ENCODE results near the gene CHST7. TPM values are rescaled to one million over a fixed set of nuclear protein-coding genes. Genes with fewer than 3 reads are reported as not detected.

The CHST7 gene
- total and polyA plus RNA-seq, 10 of the 15 experiments (the other 5 are each of a cell fraction or from before 2014, with no cell fraction given): 0.58 to 11.0 (median 5.4) TPM

- no peak for TF ChIP-seq HSF1 (IDR thresholded peaks at IDR 0.05; ENCODE audit: low read depth, low read length)
- no peak for TF ChIP-seq RFX5 (IDR thresholded peaks at IDR 0.05; ENCODE audit: low read depth, low read length)
- TF ChIP-seq POU2F2 (IDR thresholded peaks at IDR 0.05; ENCODE audit: borderline replicate concordance, low read depth, low read length): no peak
- TF ChIP-seq E4F1 (IDR thresholded peaks at IDR 0.05; ENCODE audit: borderline replicate concordance, partially characterized antibody): no peak
- no peak for TF ChIP-seq MTA2 (IDR thresholded peaks at IDR 0.05; ENCODE audit: low read depth)
- no peak for TF ChIP-seq SUZ12 (IDR thresholded peaks at IDR 0.05; ENCODE audit: unreplicated experiment)
- no peak for TF ChIP-seq ZNF217 (IDR thresholded peaks at IDR 0.05)
- no peak for TF ChIP-seq ZNF687 (IDR thresholded peaks at IDR 0.05)
- 0 out of 4 replicates have a peak, but pooled peaks of 1 of the 2 experiments have one; percentile 12 for TF ChIP-seq BHLHE40 (IDR thresholded peaks at IDR 0.05; ENCODE audit: borderline replicate concordance in 1 of 2, low read depth in 2 of 2, low read length in 1 of 2)
- TF ChIP-seq CTCF (IDR thresholded peaks at IDR 0.05 in 2 of 3, conservative IDR thresholded peaks at IDR 0.05 in 1 of 3; ENCODE audit: control insufficient read depth in 2 of 3, extremely low read depth in 1 of 3, insufficient read depth in 1 of 3, low read depth in 3 of 3, low read length in 3 of 3): peak; percentile 24 to 50 (median 39); a peak in 5 of 6 replicates
- no peak for TF ChIP-seq MTA3 (IDR thresholded peaks at IDR 0.05; ENCODE audit: borderline replicate concordance, low read length)
- TF ChIP-seq IRF5 (IDR thresholded peaks at IDR 0.05; ENCODE audit: borderline replicate concordance): no peak
- TF ChIP-seq ZBTB33 (IDR thresholded peaks at IDR 0.05): no peak
These were observed 68.6 kb downstream of the CHST7 start (continued) for GRCh38 chrX:46642145-46642544.

Data from GM12878 (cell line).